ENCODE measurements around the gene ZBTB12.
A peak's percentile ranks its signal among the peaks of the same experiment; 100 is the strongest.

ZBTB12 gene

DNA sequence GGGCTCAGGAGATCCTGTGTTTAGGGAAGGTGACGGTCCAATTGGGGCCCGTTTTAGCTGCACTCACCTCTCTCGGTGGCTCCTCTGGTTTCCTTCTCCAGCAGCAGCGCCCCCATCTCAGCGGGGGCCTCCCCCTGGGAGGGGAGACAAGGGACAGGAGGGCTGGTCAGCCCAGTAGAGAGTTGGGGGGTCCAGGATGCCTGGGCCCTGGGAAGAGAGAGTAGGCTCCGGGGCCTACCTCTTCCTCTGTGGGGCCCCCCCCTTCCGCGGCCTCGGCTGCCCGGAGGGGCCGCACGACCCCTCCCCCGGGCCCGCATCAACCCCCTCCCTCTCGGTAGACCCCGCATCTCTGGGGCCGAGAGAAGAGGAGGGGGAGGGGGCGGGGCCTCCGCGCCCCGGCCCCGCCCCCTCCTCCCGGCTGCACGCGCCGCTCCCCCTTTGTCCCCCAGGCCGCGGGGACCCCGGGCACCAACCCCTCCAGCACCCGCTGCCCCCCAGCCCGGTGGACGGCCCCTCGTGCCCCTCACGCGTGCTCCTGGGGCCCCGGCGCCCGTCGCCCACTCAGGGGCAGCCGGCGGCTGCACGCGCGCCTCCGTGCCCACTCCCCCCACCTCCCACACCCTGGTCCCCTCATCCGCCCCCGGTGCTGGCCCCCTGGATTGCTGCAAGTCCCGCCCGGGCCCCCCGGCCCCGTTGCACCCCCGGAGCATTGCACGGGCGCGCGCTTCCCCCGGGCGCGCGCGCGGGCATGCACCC lies 4.9 kb downstream of the ZBTB12 start:
- peak; percentile 64 for DNase-seq (ENCODE audit: low spot score)

- DNase-seq (ENCODE audit: low spot score), result no peak
Measured at GRCh38 chr6:31896493-31896855, 5.4 kb downstream of the ZBTB12 start.

- no peak for DNase-seq (ENCODE audit: low spot score)
Measured at GRCh38 chr6:31892821-31893220, 9.1 kb downstream of the ZBTB12 start.

DNA sequence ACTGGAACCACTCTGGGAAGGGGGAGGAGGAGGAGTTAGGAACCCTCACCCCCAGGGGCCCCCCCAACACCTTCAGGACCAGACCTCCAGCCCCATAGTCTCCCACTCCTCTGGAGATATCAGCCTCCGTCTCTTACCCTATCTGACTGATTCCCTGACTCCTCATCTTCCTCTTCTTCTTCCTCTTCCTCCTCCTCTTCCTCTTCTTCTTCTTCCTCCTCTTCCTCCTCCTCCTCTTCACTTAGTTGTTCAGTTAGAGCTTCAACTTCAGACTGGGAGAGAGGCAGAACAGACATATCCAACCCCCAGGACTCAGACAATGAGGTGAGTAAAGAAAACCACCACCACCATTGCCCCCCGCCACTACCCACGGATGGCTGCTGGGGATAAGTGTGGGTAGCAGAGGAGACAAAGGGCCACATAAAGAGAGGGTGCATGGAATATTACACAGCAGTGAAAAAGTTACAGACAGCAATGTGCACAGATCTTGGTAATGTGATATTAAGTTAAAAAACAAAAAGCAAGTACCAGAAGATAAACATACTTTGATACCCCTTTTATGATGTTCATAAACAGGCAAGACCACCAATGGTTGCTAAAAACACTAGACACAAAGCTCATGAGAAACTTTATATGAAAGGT lies 12.4 kb downstream of the ZBTB12 start:
- DNase-seq (ENCODE audit: low spot score), result no peak

GRCh38 chr6:31888276-31889258 lies 13.3 kb downstream of the ZBTB12 start:
- DNase-seq (ENCODE audit: low spot score), result no peak

- DNase-seq (ENCODE audit: low spot score), result no peak
Measured at GRCh38 chr6:31887173-31888007, 14.5 kb downstream of the ZBTB12 start.

DNA sequence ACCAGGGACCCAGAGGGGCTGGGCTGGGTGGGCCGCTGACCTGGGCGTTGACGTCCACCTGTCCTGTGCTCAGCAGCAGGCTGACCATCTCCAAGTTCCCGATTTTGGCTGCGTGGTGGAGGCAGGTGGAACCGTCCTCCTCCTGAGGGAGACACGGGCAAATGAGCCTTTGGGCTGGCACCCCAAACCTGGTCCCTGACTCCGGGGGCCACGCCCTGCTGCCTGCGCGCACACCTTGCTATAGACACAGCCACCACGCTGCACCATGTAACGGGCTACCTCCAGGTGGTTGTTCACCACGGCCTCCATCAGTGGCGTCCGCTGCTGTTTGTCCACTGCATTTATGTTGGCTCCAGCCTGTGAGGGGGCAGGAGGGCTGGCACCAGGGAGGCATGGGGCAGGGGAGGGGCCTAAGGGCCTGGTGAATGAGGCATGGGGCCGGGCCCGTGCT lies 15.3 kb downstream of the ZBTB12 start:
- DNase-seq (ENCODE audit: low spot score), result no peak

DNA sequence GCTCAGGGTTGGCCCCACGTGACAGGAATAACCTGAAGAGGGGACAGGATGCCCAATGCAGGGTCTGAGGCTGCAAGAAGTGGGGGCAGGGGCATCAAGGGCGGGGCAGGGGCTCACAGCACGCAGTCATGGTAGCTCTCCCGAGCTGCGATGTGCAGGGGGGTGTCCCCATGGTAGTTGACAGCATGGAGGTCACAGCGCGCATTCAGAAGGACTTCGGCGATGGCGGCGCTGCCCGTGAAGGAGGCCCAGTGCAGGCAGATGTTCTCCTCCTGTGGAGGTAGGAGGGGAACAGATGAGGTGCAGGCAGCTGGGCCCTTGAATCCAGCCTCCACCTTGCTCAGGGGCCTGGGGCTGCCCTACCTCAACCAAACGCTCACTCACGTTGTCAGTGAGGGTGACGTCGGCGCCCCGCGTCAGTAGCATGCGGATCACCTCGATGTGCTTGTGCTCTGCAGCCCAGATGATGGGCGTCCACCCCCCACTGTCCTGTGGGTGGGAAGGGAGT lies 17.3 kb downstream of the ZBTB12 start:
- DNase-seq (ENCODE audit: low spot score), result no peak

- DNase-seq (ENCODE audit: low spot score), result no peak
Measured at GRCh38 chr6:31883676-31884075, 18.2 kb downstream of the ZBTB12 start.

DNA sequence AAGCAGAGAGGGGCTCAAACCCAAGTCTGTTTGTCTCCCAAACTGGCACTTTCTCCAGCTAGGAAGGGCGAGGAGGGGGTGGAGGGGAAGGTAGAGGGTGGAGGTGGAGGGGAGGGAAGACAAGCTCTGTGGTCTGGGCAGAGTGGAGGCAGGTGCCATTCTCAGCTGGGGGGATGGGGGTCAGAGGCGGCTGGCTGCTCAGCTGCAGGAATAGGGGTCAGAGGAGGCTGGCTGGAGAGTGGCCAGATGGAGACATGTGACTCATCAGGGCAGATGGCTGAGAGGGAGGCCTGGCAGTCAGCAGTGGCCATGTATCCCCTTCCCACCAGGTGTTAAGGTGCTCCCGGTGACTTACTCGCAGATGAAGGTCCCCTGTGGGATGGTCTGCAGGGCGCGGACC lies 19.5 kb downstream of the ZBTB12 start:
- DNase-seq (ENCODE audit: low spot score), result no peak

GRCh38 chr6:31881136-31881859 lies 20.6 kb downstream of the ZBTB12 start:
- DNase-seq (ENCODE audit: low spot score), result no peak

DNA sequence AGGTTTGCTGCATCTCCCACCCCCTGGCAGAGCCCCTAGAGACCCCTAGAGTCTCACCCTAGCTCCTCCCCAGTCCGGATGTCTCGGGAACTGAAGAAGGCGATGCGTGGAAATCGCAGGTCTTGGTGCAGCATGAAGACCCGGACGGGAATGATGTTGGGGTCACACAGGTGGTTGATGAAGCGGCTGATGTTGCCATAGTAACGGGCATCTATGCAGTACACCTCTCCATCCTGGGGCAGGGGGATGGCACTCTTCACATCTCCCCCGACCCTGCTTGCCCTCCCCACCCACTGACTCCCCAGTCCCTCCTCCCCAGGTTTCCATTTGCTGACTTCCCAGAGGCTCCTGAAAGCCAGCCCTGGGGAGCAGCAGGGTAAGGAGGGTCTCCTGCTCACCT lies 21.3 kb downstream of the ZBTB12 start:
- DNase-seq (ENCODE audit: low spot score), result no peak

GRCh38 chr6:31879901-31880300 lies 22.0 kb downstream of the ZBTB12 start:
- no peak for DNase-seq (ENCODE audit: low spot score)

- no peak for DNase-seq (ENCODE audit: low spot score)
Measured at GRCh38 chr6:31879143-31879542, 22.7 kb downstream of the ZBTB12 start.

- no peak for DNase-seq (ENCODE audit: low spot score)
Measured at GRCh38 chr6:31878726-31879125, 23.2 kb downstream of the ZBTB12 start, which contains the start of gene SLC44A4. Gene SLC44A4 (minus strand): TSS chr6:31878997. CDS start chr6:31878980, 17 bp downstream.

- no peak for DNase-seq (ENCODE audit: low spot score)
Measured at GRCh38 chr6:31878222-31878621, 23.7 kb downstream of the ZBTB12 start.

GRCh38 chr6:31877651-31878161 lies 24.2 kb downstream of the ZBTB12 start:
- no peak for DNase-seq (ENCODE audit: low spot score)

DNA sequence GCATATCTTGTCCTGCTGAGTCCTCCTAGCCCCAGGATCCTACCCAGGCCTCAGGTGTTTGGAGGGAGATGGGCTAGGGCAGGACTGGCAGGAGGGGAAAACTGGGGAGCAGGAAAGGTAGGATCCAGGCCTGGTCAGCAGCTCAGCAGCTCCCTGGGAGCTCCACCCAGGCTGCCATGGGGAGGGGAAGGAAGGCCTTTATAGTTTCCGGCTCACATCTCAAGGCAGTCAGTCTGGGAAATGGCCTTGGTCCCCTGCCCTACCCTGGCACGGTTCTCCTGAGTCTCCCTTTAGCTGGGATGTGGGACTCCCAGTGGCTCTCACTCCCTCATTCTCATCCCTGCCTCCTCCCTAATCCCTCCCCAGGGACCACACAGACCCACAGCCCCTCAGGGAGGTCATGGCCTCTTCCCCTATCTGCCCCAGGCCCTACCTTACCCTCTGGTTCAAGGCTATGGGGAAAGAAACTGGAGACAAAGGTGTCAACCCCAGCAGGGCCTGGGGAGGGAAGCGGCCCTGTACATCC lies 24.7 kb downstream of the ZBTB12 start:
- DNase-seq (ENCODE audit: low spot score), result no peak

DNA sequence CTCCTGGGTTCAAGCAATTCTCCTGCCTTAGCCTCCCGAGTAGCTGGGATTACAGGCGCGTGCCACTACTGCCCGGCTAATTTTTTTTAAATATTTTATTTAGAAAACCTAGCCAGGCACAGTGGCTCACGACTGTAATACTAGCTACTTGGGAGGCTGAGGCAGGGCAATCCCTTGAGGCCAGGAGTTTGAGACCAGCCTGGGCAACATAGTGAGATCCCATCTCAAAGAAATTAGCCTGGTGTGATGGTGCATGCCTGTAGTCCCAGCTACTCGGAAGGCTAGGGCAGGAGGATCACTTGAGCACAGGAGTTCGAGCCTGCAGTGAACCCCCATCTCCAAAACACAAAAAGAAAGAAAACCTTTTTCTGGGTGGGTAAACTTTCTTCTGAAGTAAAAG lies 25.5 kb downstream of the ZBTB12 start:
- DNase-seq (ENCODE audit: low spot score), result no peak

GRCh38 chr6:31875877-31876276 lies 26.0 kb downstream of the ZBTB12 start:
- no peak for DNase-seq (ENCODE audit: low spot score)

Data from ecto neural progenitor cell (in vitro differentiated cells).